Nephron progenitor cell (in vitro differentiated cells): Measurements from ENCODE around the gene RALY.

ENCODE experiments used
- DNase-seq: peaks from one replicate; pipeline ENCODE4 v3.0.0; 2021
- H3K27ac Mint-ChIP-seq: 2 replicates; pipeline ENCODE4 v1.8.0; 2021; ENCODE audit warnings: mild to moderate bottlenecking, moderate library complexity, mixed read lengths
- H3K27me3 Mint-ChIP-seq: 2 replicates; pipeline ENCODE4 v1.8.0; 2021; ENCODE audit warnings: mild to moderate bottlenecking, low read depth, mixed read lengths; ENCODE audit not compliant: poor library complexity
- H3K36me3 Mint-ChIP-seq: 2 replicates; pipeline ENCODE4 v1.8.0; 2021; ENCODE audit warnings: low read depth, mixed read lengths
- H3K4me1 Mint-ChIP-seq: 2 replicates; pipeline ENCODE4 v1.8.0; 2021; ENCODE audit warnings: mixed read lengths
- H3K4me3 Mint-ChIP-seq: 2 replicates; pipeline ENCODE4 v1.8.0; 2021; ENCODE audit warnings: mild to moderate bottlenecking, moderate library complexity, mixed read lengths
- H3K9me3 Mint-ChIP-seq: 2 replicates; pipeline ENCODE4 v1.8.0; 2021; ENCODE audit warnings: mild to moderate bottlenecking, moderate library complexity, mixed read lengths
- CTCF ChIP-seq: fragments of 200-600 bp; sonication (generic); IDR thresholded peaks from 2 replicates; pipeline ENCODE4 v1.5.0; 2021; ENCODE audit warnings: antibody characterized with exemption

The RALY gene

GRCh38 chr20:34013554-34013953 is 19.8 kb downstream of the RALY start:
- no peak for DNase-seq
- TF ChIP-seq CTCF: no peak
- H3K9me3 Mint-ChIP-seq: no peaks in the 10 kb centered on the region
- H3K27ac Mint-ChIP-seq: no peak overlapping the region
- peaks cover 21% of the 10 kb centered on the region for H3K36me3 Mint-ChIP-seq
- no peaks in the 10 kb centered on the region for H3K27me3 Mint-ChIP-seq
- peaks cover 67% of the 10 kb centered on the region for H3K4me1 Mint-ChIP-seq
- no peak overlapping the region for H3K4me3 Mint-ChIP-seq

GRCh38 chr20:34014878-34015277 is 21.2 kb downstream of the RALY start:
- Mint-ChIP-seq H3K27ac (no peak overlapping the region), H3K36me3 (peaks cover 11% of the 10 kb centered on the region), H3K4me3 (no peak overlapping the region), H3K27me3 (no peaks in the 10 kb centered on the region), H3K4me1 (peaks cover 58% of the 10 kb centered on the region), H3K9me3 (peaks cover under 1% of the 10 kb centered on the region)
- no peak for TF ChIP-seq CTCF
- DNase-seq: no peak

- Mint-ChIP-seq H3K4me3 (no peak overlapping the region), H3K4me1 (peaks cover 57% of the 10 kb centered on the region), H3K36me3 (peaks cover 19% of the 10 kb centered on the region), H3K9me3 (peaks cover 4% of the 10 kb centered on the region), H3K27me3 (no peaks in the 10 kb centered on the region), H3K27ac (no peak overlapping the region)
- no peak for TF ChIP-seq CTCF
- no peak for DNase-seq
These were observed 22.0 kb downstream of the RALY start for GRCh38 chr20:34015401-34016335.

- Mint-ChIP-seq H3K4me3 (no peak overlapping the region), H3K4me1 (peaks cover 57% of the 10 kb centered on the region), H3K27me3 (no peaks in the 10 kb centered on the region), H3K9me3 (peaks cover 9% of the 10 kb centered on the region), H3K36me3 (peaks cover 23% of the 10 kb centered on the region), H3K27ac (no peak overlapping the region)
- no peak for DNase-seq
- TF ChIP-seq CTCF: no peak
These were observed 23.0 kb downstream of the RALY start for GRCh38 chr20:34016736-34017135.

- no peak for DNase-seq
- Mint-ChIP-seq H3K9me3 (peaks cover 9% of the 10 kb centered on the region), H3K4me3 (no peak overlapping the region), H3K27me3 (no peaks in the 10 kb centered on the region), H3K27ac (no peak overlapping the region), H3K36me3 (peaks cover 31% of the 10 kb centered on the region), H3K4me1 (peaks cover 59% of the 10 kb centered on the region)
- no peak for TF ChIP-seq CTCF
These were observed 23.9 kb downstream of the RALY start for GRCh38 chr20:34017610-34018009.

GRCh38 chr20:34018166-34018565 is 24.5 kb downstream of the RALY start:
- no peak for TF ChIP-seq CTCF
- peaks cover 31% of the 10 kb centered on the region for H3K36me3 Mint-ChIP-seq
- DNase-seq: no peak
- H3K4me3 Mint-ChIP-seq: no peak overlapping the region
- H3K27ac Mint-ChIP-seq: peak overlapping the region; percentile 34
- H3K9me3 Mint-ChIP-seq: peaks cover 9% of the 10 kb centered on the region
- H3K27me3 Mint-ChIP-seq: no peaks in the 10 kb centered on the region
- H3K4me1 Mint-ChIP-seq: peaks cover 62% of the 10 kb centered on the region
